ENCODE measurements around the gene ABI1.

The ABI1 gene

GRCh38 chr10:26879744-26880143 is 19.0 kb upstream of the ABI1 start:
- H2AK5ac ChIP-seq (ENCODE audit: low read length, severe bottlenecking), result no peak overlapping the region
- H3K79me1 ChIP-seq (replicated peaks; ENCODE audit: low read length, poor library complexity, severe bottlenecking), result no peaks in the 10 kb centered on the region
- no peak overlapping the region for H2BK5ac ChIP-seq (ENCODE audit: low read depth, low read length, poor library complexity, severe bottlenecking)
- no peak overlapping the region for H3K14ac ChIP-seq (ENCODE audit: low read length in 2 of 2)
- no peak overlapping the region for H3K23ac ChIP-seq (ENCODE audit: low read length in 2 of 2)
- H2BK120ac ChIP-seq (ENCODE audit: low read depth, low read length), result no peak overlapping the region
- H2AFZ ChIP-seq (ENCODE audit: low read depth, low read length), result no peak overlapping the region
- peaks cover 6 to 15% of the 10 kb centered on the region in 2 experiments for H3K27me3 ChIP-seq (ENCODE audit: control insufficient read depth in 1 of 2, insufficient read depth in 1 of 2, low read length in 2 of 2)
- H3K36me3 ChIP-seq (ENCODE audit: control insufficient read depth in 1 of 2, insufficient read depth in 2 of 2, low read depth in 1 of 2, low read length in 2 of 2), result no peaks in the 10 kb centered on the region
- H3K4ac ChIP-seq (ENCODE audit: low read depth in 1 of 2, low read length in 2 of 2), result no peak overlapping the region
- no peak overlapping the region for H3K4me3 ChIP-seq (ENCODE audit: insufficient read depth in 1 of 2, low read depth in 1 of 2, low read length in 2 of 2)
- H3K9ac ChIP-seq (ENCODE audit: low read length), result no peak overlapping the region
- H2BK12ac ChIP-seq (ENCODE audit: low read length in 2 of 2), result no peak overlapping the region
- H3K4me1 ChIP-seq (ENCODE audit: control insufficient read depth, insufficient read depth, low read depth, low read length), result no peaks in the 10 kb centered on the region
- H4K8ac ChIP-seq (ENCODE audit: low read length), result no peak overlapping the region
- H3K4me2 ChIP-seq (ENCODE audit: low read length, poor library complexity, severe bottlenecking), result no peak overlapping the region
- 86% methylated on average over 4 of the region's 5 CpGs for WGBS
- no peak overlapping the region for H3K18ac ChIP-seq (ENCODE audit: low read depth in 1 of 2, low read length in 2 of 2)
- DNase-seq, result no peak
- no peak overlapping the region for H3K27ac ChIP-seq (ENCODE audit: low read length, poor library complexity, severe bottlenecking)
- no peak overlapping the region for H2BK15ac ChIP-seq (ENCODE audit: low read depth, poor library complexity, severe bottlenecking)
- H3K9me3 ChIP-seq (ENCODE audit: control insufficient read depth, low read length), result no peaks in the 10 kb centered on the region
- no peak overlapping the region for H4K91ac ChIP-seq (ENCODE audit: low read length)

- no peaks in the 10 kb centered on the region for H3K9me3 ChIP-seq (ENCODE audit: control insufficient read depth, low read length)
- H3K4ac ChIP-seq (ENCODE audit: low read depth in 1 of 2, low read length in 2 of 2), result no peak overlapping the region
- peaks cover 0 to 2% of the 10 kb centered on the region in 2 experiments for H3K27me3 ChIP-seq (ENCODE audit: control insufficient read depth in 1 of 2, insufficient read depth in 1 of 2, low read length in 2 of 2)
- H3K4me2 ChIP-seq (ENCODE audit: low read length, poor library complexity, severe bottlenecking), result no peak overlapping the region
- H3K27ac ChIP-seq (ENCODE audit: low read length, poor library complexity, severe bottlenecking), result no peak overlapping the region
- H3K4me1 ChIP-seq (ENCODE audit: control insufficient read depth, insufficient read depth, low read depth, low read length), result no peaks in the 10 kb centered on the region
- H2BK5ac ChIP-seq (ENCODE audit: low read depth, low read length, poor library complexity, severe bottlenecking), result no peak overlapping the region
- DNase-seq, result no peak
- no peaks in the 10 kb centered on the region for H3K36me3 ChIP-seq (ENCODE audit: control insufficient read depth in 1 of 2, insufficient read depth in 2 of 2, low read depth in 1 of 2, low read length in 2 of 2)
- no peak overlapping the region for H2BK15ac ChIP-seq (ENCODE audit: low read depth, poor library complexity, severe bottlenecking)
- H3K79me1 ChIP-seq (replicated peaks; ENCODE audit: low read length, poor library complexity, severe bottlenecking), result no peaks in the 10 kb centered on the region
- H3K23ac ChIP-seq (ENCODE audit: low read length in 2 of 2), result no peak overlapping the region
- no peak overlapping the region for H2BK120ac ChIP-seq (ENCODE audit: low read depth, low read length)
- no peak overlapping the region for H3K9ac ChIP-seq (ENCODE audit: low read length)
- no peak overlapping the region for H2AK5ac ChIP-seq (ENCODE audit: low read length, severe bottlenecking)
- H4K8ac ChIP-seq (ENCODE audit: low read length), result no peak overlapping the region
- no peak overlapping the region for H2BK12ac ChIP-seq (ENCODE audit: low read length in 2 of 2)
- no peak overlapping the region for H3K18ac ChIP-seq (ENCODE audit: low read depth in 1 of 2, low read length in 2 of 2)
- H3K4me3 ChIP-seq (ENCODE audit: insufficient read depth in 1 of 2, low read depth in 1 of 2, low read length in 2 of 2), result no peak overlapping the region
- no peak overlapping the region for H4K91ac ChIP-seq (ENCODE audit: low read length)
- 100% methylated on average over 1 of the region's 1 CpG for WGBS
- H3K14ac ChIP-seq (ENCODE audit: low read length in 2 of 2), result no peak overlapping the region
- no peak overlapping the region for H2AFZ ChIP-seq (ENCODE audit: low read depth, low read length)
Observed at GRCh38 chr10:26870766-26871165, 10.0 kb upstream of the ABI1 start.

GRCh38 chr10:26869528-26869927 is 8.8 kb upstream of the ABI1 start:
- H3K14ac ChIP-seq (ENCODE audit: low read length in 2 of 2), result no peak overlapping the region
- H3K4me2 ChIP-seq (ENCODE audit: low read length, poor library complexity, severe bottlenecking), result no peak overlapping the region
- no peaks in the 10 kb centered on the region for H3K9me3 ChIP-seq (ENCODE audit: control insufficient read depth, low read length)
- H3K4me3 ChIP-seq (ENCODE audit: insufficient read depth in 1 of 2, low read depth in 1 of 2, low read length in 2 of 2), result no peak overlapping the region
- no peaks in the 10 kb centered on the region for H3K4me1 ChIP-seq (ENCODE audit: control insufficient read depth, insufficient read depth, low read depth, low read length)
- H2AFZ ChIP-seq (ENCODE audit: low read depth, low read length), result no peak overlapping the region
- H3K27ac ChIP-seq (ENCODE audit: low read length, poor library complexity, severe bottlenecking), result no peak overlapping the region
- H3K9ac ChIP-seq (ENCODE audit: low read length), result no peak overlapping the region
- no peak overlapping the region for H2AK5ac ChIP-seq (ENCODE audit: low read length, severe bottlenecking)
- no peak overlapping the region for H2BK5ac ChIP-seq (ENCODE audit: low read depth, low read length, poor library complexity, severe bottlenecking)
- no peak overlapping the region for H2BK15ac ChIP-seq (ENCODE audit: low read depth, poor library complexity, severe bottlenecking)
- H4K8ac ChIP-seq (ENCODE audit: low read length), result no peak overlapping the region
- no peaks in the 10 kb centered on the region for H3K36me3 ChIP-seq (ENCODE audit: control insufficient read depth in 1 of 2, insufficient read depth in 2 of 2, low read depth in 1 of 2, low read length in 2 of 2)
- H3K79me1 ChIP-seq (replicated peaks; ENCODE audit: low read length, poor library complexity, severe bottlenecking), result no peaks in the 10 kb centered on the region
- no peak overlapping the region for H2BK120ac ChIP-seq (ENCODE audit: low read depth, low read length)
- H4K91ac ChIP-seq (ENCODE audit: low read length), result no peak overlapping the region
- H3K18ac ChIP-seq (ENCODE audit: low read depth in 1 of 2, low read length in 2 of 2), result no peak overlapping the region
- H3K27me3 ChIP-seq (ENCODE audit: control insufficient read depth in 1 of 2, insufficient read depth in 1 of 2, low read length in 2 of 2), result peaks cover 0 to 2% of the 10 kb centered on the region in 2 experiments
- DNase-seq, result no peak
- no peak overlapping the region for H2BK12ac ChIP-seq (ENCODE audit: low read length in 2 of 2)
- no peak overlapping the region for H3K4ac ChIP-seq (ENCODE audit: low read depth in 1 of 2, low read length in 2 of 2)
- H3K23ac ChIP-seq (ENCODE audit: low read length in 2 of 2), result no peak overlapping the region
- 92% methylated on average over 7 of the region's 8 CpGs for WGBS

- WGBS, result 83% methylated on average over 1 of the region's 3 CpGs
- Histone ChIP-seq H3K23ac (ENCODE audit: low read length in 2 of 2) (no peak overlapping the region), H3K4me3 (ENCODE audit: insufficient read depth in 1 of 2, low read depth in 1 of 2, low read length in 2 of 2) (no peak overlapping the region)
Observed at GRCh38 chr10:26863351-26864076, 2.8 kb upstream of the ABI1 start.

More at GRCh38 chr10:26863351-26864076, 2.8 kb upstream of the ABI1 start:
- no peak overlapping the region for H3K14ac ChIP-seq (ENCODE audit: low read length in 2 of 2)
- no peak overlapping the region for H2BK5ac ChIP-seq (ENCODE audit: low read depth, low read length, poor library complexity, severe bottlenecking)
- no peak overlapping the region for H3K9ac ChIP-seq (ENCODE audit: low read length)
- H2AFZ ChIP-seq (ENCODE audit: low read depth, low read length), result no peak overlapping the region
- peaks cover 4 to 9% of the 10 kb centered on the region in 2 experiments for H3K27me3 ChIP-seq (ENCODE audit: control insufficient read depth in 1 of 2, insufficient read depth in 1 of 2, low read length in 2 of 2)
- H3K27ac ChIP-seq (ENCODE audit: low read length, poor library complexity, severe bottlenecking), result no peak overlapping the region
- no peaks in the 10 kb centered on the region for H3K9me3 ChIP-seq (ENCODE audit: control insufficient read depth, low read length)
- no peaks in the 10 kb centered on the region for H3K79me1 ChIP-seq (replicated peaks; ENCODE audit: low read length, poor library complexity, severe bottlenecking)
- DNase-seq, result no peak
- no peak overlapping the region for H4K8ac ChIP-seq (ENCODE audit: low read length)
- no peak overlapping the region for H2AK5ac ChIP-seq (ENCODE audit: low read length, severe bottlenecking)
- H3K36me3 ChIP-seq (ENCODE audit: control insufficient read depth in 1 of 2, insufficient read depth in 2 of 2, low read depth in 1 of 2, low read length in 2 of 2), result no peaks in the 10 kb centered on the region
- no peak overlapping the region for H3K4me2 ChIP-seq (ENCODE audit: low read length, poor library complexity, severe bottlenecking)
- no peak overlapping the region for H3K4ac ChIP-seq (ENCODE audit: low read depth in 1 of 2, low read length in 2 of 2)
- H2BK12ac ChIP-seq (ENCODE audit: low read length in 2 of 2), result no peak overlapping the region
- no peak overlapping the region for H4K91ac ChIP-seq (ENCODE audit: low read length)
- no peaks in the 10 kb centered on the region for H3K4me1 ChIP-seq (ENCODE audit: control insufficient read depth, insufficient read depth, low read depth, low read length)
- H3K18ac ChIP-seq (ENCODE audit: low read depth in 1 of 2, low read length in 2 of 2), result no peak overlapping the region
- H2BK15ac ChIP-seq (ENCODE audit: low read depth, poor library complexity, severe bottlenecking), result no peak overlapping the region
- H2BK120ac ChIP-seq (ENCODE audit: low read depth, low read length), result no peak overlapping the region

Data from mesenchymal stem cell (in vitro differentiated cells and primary cell).